ENCODE results near the gene SCMH1.

DNA sequence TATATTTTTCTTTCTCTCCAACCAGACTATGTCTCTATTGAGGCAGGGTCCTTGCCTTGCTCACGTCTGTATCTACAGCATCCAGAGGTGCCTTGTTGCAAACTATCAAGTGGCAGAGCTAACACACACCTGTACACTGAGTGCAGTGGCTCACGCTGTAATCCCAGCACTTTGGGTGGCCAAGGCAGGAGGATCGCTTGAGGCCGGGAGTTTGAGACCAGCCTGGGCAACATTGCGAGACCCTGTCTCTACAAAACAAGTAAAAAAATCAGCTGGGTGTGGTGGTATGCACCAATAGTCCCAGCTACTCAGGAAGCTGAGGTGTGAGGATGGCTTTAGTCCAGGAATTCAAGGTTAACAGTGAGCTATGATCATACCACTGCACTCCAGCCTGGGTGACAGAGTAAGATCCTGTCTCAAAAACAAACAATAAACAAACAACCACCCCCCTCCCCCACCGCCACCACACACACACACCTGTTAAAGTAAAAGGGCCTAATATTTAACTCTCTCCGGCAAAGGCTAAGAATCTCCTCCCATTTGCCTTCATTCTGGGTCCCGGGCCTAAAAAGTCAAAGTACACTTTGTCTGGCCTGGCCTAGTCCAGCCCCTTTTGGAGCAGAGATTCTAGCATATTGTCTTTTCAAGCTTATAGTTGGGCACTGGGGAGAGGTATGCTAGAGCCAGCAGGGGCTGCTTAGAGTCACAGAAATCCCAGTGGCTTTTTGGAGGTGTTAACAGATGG is 211.1 kb downstream of the SCMH1 start:
- TF ChIP-seq GATA3 (IDR thresholded peaks at IDR 0.05; ENCODE audit: low read depth, low read length) (no peak), GATA2 (IDR thresholded peaks at IDR 0.05; ENCODE audit: low read depth, low read length) (no peak)

All from SH-SY5Y (cell line).